H9 (cell line): ENCODE data around the gene TYSND1. TPM values are rescaled to one million over a fixed set of nuclear protein-coding genes. Genes with fewer than 3 reads are reported as not detected.

Experiments used
- DNase-seq: peaks from one replicate; pipeline ENCODE4 v3.0.0-alpha.2; 2017
- H2AFZ ChIP-seq: one replicate; pipeline ENCODE4 v1.6.1; 2013; ENCODE audit warnings: mild to moderate bottlenecking, low read length, control low read depth, moderate library complexity
- H2AK5ac ChIP-seq: 2 replicates; pipeline ENCODE4 v1.6.1; 2013; ENCODE audit warnings: low read length, control low read depth, mixed read lengths; ENCODE audit not compliant: insufficient read length
- H2BK120ac ChIP-seq: one replicate; pipeline ENCODE4 v1.6.1; 2013; ENCODE audit warnings: low read depth, mild to moderate bottlenecking, low read length, control low read depth, inconsistent platforms; ENCODE audit not compliant: poor library complexity, severe bottlenecking
- H2BK12ac ChIP-seq: 2 replicates; pipeline ENCODE4 v1.6.1; 2013; ENCODE audit warnings: low read length, control low read depth, mixed read lengths, low read depth; ENCODE audit not compliant: insufficient read length
- H2BK15ac ChIP-seq: 2 replicates; pipeline ENCODE4 v1.6.1; 2013; ENCODE audit warnings: low read depth, low read length, control low read depth
- H2BK20ac ChIP-seq: one replicate; pipeline ENCODE4 v1.6.1; 2013; ENCODE audit warnings: low read depth, mild to moderate bottlenecking, low read length, control low read depth, inconsistent platforms; ENCODE audit not compliant: poor library complexity, severe bottlenecking
- H2BK5ac ChIP-seq: 2 replicates; pipeline ENCODE4 v1.6.1; 2013; ENCODE audit warnings: low read length, control low read depth, mixed read lengths; ENCODE audit not compliant: insufficient read length
- H3K14ac ChIP-seq: 2 replicates; pipeline ENCODE4 v1.6.1; 2013; ENCODE audit warnings: low read length, control low read depth; ENCODE audit not compliant: insufficient read depth
- H3K18ac ChIP-seq: 2 replicates; pipeline ENCODE4 v1.6.1; 2013; ENCODE audit warnings: low read depth, mild to moderate bottlenecking, mixed read lengths, low read length, control low read depth; ENCODE audit not compliant: insufficient read length
- H3K23ac ChIP-seq: 2 replicates; pipeline ENCODE4 v1.6.1; 2013; ENCODE audit warnings: low read length, control low read depth, mixed read lengths, low read depth; ENCODE audit not compliant: insufficient read length
- H3K23me2 ChIP-seq: 2 replicates; pipeline ENCODE4 v1.6.1; 2013; ENCODE audit warnings: low read depth, mild to moderate bottlenecking, mixed read lengths, low read length, control low read depth; ENCODE audit not compliant: insufficient read length, poor library complexity, severe bottlenecking
- H3K27ac ChIP-seq: 2 replicates; pipeline ENCODE4 v1.5.1; 2013; ENCODE audit warnings: low read length, control low read depth, mixed read lengths, low read depth; ENCODE audit not compliant: insufficient read length
- H3K27me3 ChIP-seq: 2 replicates; pipeline ENCODE4 v1.6.1; 2013; ENCODE audit warnings: low read length, control low read depth, inconsistent platforms; ENCODE audit not compliant: insufficient read depth
- H3K4ac ChIP-seq: 2 replicates; pipeline ENCODE4 v1.6.1; 2013; ENCODE audit warnings: low read depth, mild to moderate bottlenecking, control low read depth, inconsistent platforms, low read length, moderate library complexity
- H3K4me1 ChIP-seq: 2 replicates; pipeline ENCODE4 v1.6.1; 2013; ENCODE audit warnings: low read length, control low read depth, inconsistent platforms; ENCODE audit not compliant: insufficient read depth
- H3K4me2 ChIP-seq: 2 replicates; pipeline ENCODE4 v1.6.1; 2013; ENCODE audit warnings: low read length, control low read depth, mixed read lengths; ENCODE audit not compliant: insufficient read length, insufficient read depth
- H3K56ac ChIP-seq: 2 replicates; pipeline ENCODE4 v1.6.1; 2013; ENCODE audit warnings: low read depth, mild to moderate bottlenecking, mixed read lengths, low read length, control low read depth; ENCODE audit not compliant: insufficient read length
- H3K79me1 ChIP-seq: 2 replicates; pipeline ENCODE4 v1.6.1; 2013; ENCODE audit warnings: low read depth, mild to moderate bottlenecking, moderate library complexity, low read length, control low read depth, inconsistent platforms; ENCODE audit not compliant: insufficient read depth, poor library complexity, severe bottlenecking
- H3K79me2 ChIP-seq: 2 replicates; pipeline ENCODE4 v1.6.1; 2013; ENCODE audit warnings: low read length, control low read depth, inconsistent platforms; ENCODE audit not compliant: insufficient read depth
- H3K9ac ChIP-seq: 2 replicates; pipeline ENCODE4 v1.6.1; 2013; ENCODE audit warnings: low read length, control low read depth, mixed read lengths; ENCODE audit not compliant: insufficient read length; ENCODE audit errors: extremely low read depth
- H3K9me3 ChIP-seq: one replicate; pipeline ENCODE4 v1.6.1; 2013; ENCODE audit warnings: low read depth, low read length, inconsistent platforms; ENCODE audit not compliant: control insufficient read depth
- H3T11ph ChIP-seq: one replicate; pipeline ENCODE4 v1.6.1; 2013; ENCODE audit warnings: mild to moderate bottlenecking, low read length, control low read depth, inconsistent platforms
- H4K20me1 ChIP-seq: one replicate; pipeline ENCODE4 v1.6.1; 2013; ENCODE audit not compliant: control insufficient read depth, insufficient read length, insufficient read depth
- H4K5ac ChIP-seq: 2 replicates; pipeline ENCODE4 v1.6.1; 2013; ENCODE audit warnings: low read depth, mild to moderate bottlenecking, mixed read lengths, low read length, control low read depth; ENCODE audit not compliant: insufficient read length
- H4K8ac ChIP-seq: replicated peaks from 2 replicates; pipeline ENCODE4 v1.6.1; 2013; ENCODE audit warnings: low read length, control low read depth, mixed read lengths, low read depth; ENCODE audit not compliant: insufficient read length
- H4K91ac ChIP-seq: 2 replicates; pipeline ENCODE4 v1.6.1; 2013; ENCODE audit warnings: low read depth, mild to moderate bottlenecking, moderate library complexity, mixed read lengths, low read length, control low read depth; ENCODE audit not compliant: insufficient read length
- H3K27ac Mint-ChIP-seq, 3 experiments: 2 replicates in 2 of 3; 3 replicates in 1 of 3; pipeline ENCODE4 v1.8.0; 2020 to 2021; ENCODE audit warnings: mixed read lengths in 3 of 3, mild to moderate bottlenecking in 1 of 3, moderate library complexity in 1 of 3
- H3K27me3 Mint-ChIP-seq: 2 replicates; pipeline ENCODE4 v1.8.0; 2021; ENCODE audit warnings: low read depth, mild to moderate bottlenecking, moderate library complexity, mixed read lengths
- H3K36me3 Mint-ChIP-seq, 3 experiments: 2 replicates in 2 of 3; 3 replicates in 1 of 3; pipeline ENCODE4 v1.8.0; 2020 to 2021; ENCODE audit warnings: low read depth in 3 of 3, mixed read lengths in 3 of 3; ENCODE audit not compliant: insufficient read depth in 1 of 3
- H3K4me1 Mint-ChIP-seq, 2 experiments: 2 replicates each; pipeline ENCODE4 v1.8.0; 2020; ENCODE audit warnings: mixed read lengths in 2 of 2
- H3K4me3 Mint-ChIP-seq, 2 experiments: 2 replicates in 1 of 2; 3 replicates in 1 of 2; pipeline ENCODE4 v1.8.0; 2020 to 2021; ENCODE audit warnings: mild to moderate bottlenecking in 2 of 2, mixed read lengths in 2 of 2, moderate library complexity in 1 of 2
- H3K9me3 Mint-ChIP-seq, 2 experiments: 2 replicates in 1 of 2; 3 replicates in 1 of 2; pipeline ENCODE4 v1.8.0; 2020; ENCODE audit warnings: mild to moderate bottlenecking in 2 of 2, mixed read lengths in 2 of 2, moderate library complexity in 1 of 2
- CTCF ChIP-seq: fragments of 200-600 bp; sonication (generic); conservative IDR thresholded peaks from 3 replicates; pipeline ENCODE4 v1.8.0; 2021; ENCODE audit warnings: antibody characterized with exemption, mild to moderate bottlenecking
- WGBS: extraction: QIAGEN DNeasy Blood & Tissue Kit; methylation state at CpG from one replicate; pipeline ENCODE4 v1.1.7; 2013; ENCODE audit warnings: missing lambda C conversion rate, low lambda C conversion rate, mixed read lengths; ENCODE audit not compliant: insufficient read length; ENCODE audit errors: extremely low coverage; 5-methylcytosine and 5-hydroxymethylcytosine counted together
- total RNA-seq: library from RNA; stranded (reverse); gene quantifications from 2 replicates; pipeline ENCODE4 v1.2.1, GENCODE V29; 2021

The TYSND1 gene
- total RNA-seq, 1 experiment from 2014 or later = 12.8 TPM

- H3K79me1 ChIP-seq = no peaks in the 10 kb centered on the region
- no peak overlapping the region for H3K4ac ChIP-seq
- no peak for TF ChIP-seq CTCF
- H2AFZ ChIP-seq = no peak overlapping the region
- peak overlapping the region; percentile 68 for H3K9ac ChIP-seq
- H3K18ac ChIP-seq = no peak overlapping the region
- no peak overlapping the region; the same call in 1 of the 2 replicates for H3K14ac ChIP-seq
- no peak overlapping the region for H2BK5ac ChIP-seq
- no peak overlapping the region for H4K8ac ChIP-seq
- no peaks in the 10 kb centered on the region for H3K27me3 ChIP-seq
- H3K27me3 Mint-ChIP-seq = peaks cover 1% of the 10 kb centered on the region
- H3K4me2 ChIP-seq = peak overlapping the region; percentile 100
- no peak overlapping the region for H2AK5ac ChIP-seq
- H3K9me3 Mint-ChIP-seq = no peaks in the 10 kb centered on the region
- no peaks in the 10 kb centered on the region for H4K20me1 ChIP-seq
- H2BK20ac ChIP-seq = no peak overlapping the region
- no peak overlapping the region for H4K5ac ChIP-seq
- H3K23me2 ChIP-seq = peaks cover 7% of the 10 kb centered on the region
- H3K9me3 ChIP-seq = no peaks in the 10 kb centered on the region
- H3K4me1 ChIP-seq = no peaks in the 10 kb centered on the region
- H3K23ac ChIP-seq = no peak overlapping the region
- H3K27ac Mint-ChIP-seq = peak overlapping the region; percentile 92 to 97 (median 94)
- H2BK15ac ChIP-seq = no peak overlapping the region
- peaks cover 2 to 18% (median 9%) of the 10 kb centered on the region in 3 experiments; a peak in 5 of 7 replicates for H3K36me3 Mint-ChIP-seq
- no peak overlapping the region for H4K91ac ChIP-seq
- H3T11ph ChIP-seq = no peak overlapping the region
- no peak overlapping the region for H2BK12ac ChIP-seq
- no peak overlapping the region for H2BK120ac ChIP-seq
- H3K56ac ChIP-seq = no peak overlapping the region
- H3K4me1 Mint-ChIP-seq = peaks cover 11 to 16% of the 10 kb centered on the region in 2 experiments
- peaks cover 31% of the 10 kb centered on the region; the same call in 1 of the 2 replicates for H3K79me2 ChIP-seq
- no peak for DNase-seq
- WGBS = no CpG with 5 or more reads among the region's 40 CpGs
- no peak overlapping the region for H3K27ac ChIP-seq
- H3K4me3 Mint-ChIP-seq = peak overlapping the region; percentile 93 to 95
Measured at GRCh38 chr10:70169649-70170364, 23.3 kb upstream of the TYSND1 start.
